ENCODE data around the gene MORN4.

The MORN4 gene

GRCh38 chr10:97597778-97598177 lies 35.5 kb downstream of the MORN4 start:
- Histone ChIP-seq H3K4me1 (peaks cover 9% of the 10 kb centered on the region), H3K36me3 (no peaks in the 10 kb centered on the region), H3K9me3 (no peaks in the 10 kb centered on the region), H3K27me3 (no peaks in the 10 kb centered on the region), H3K4me3 (ENCODE audit: low read depth, low read length) (no peak overlapping the region)
- no peak for TF ChIP-seq CTCF (IDR thresholded peaks at IDR 0.05; ENCODE audit: low read depth, low read length)
- no peak for DNase-seq

GRCh38 chr10:97596101-97597082 lies 36.9 kb downstream of the MORN4 start:
- no peak for TF ChIP-seq CTCF (IDR thresholded peaks at IDR 0.05; ENCODE audit: low read depth, low read length)
- H3K4me1 ChIP-seq, result peaks cover 9% of the 10 kb centered on the region
- no peak overlapping the region for H3K4me3 ChIP-seq (ENCODE audit: low read depth, low read length)
- H3K36me3 ChIP-seq, result no peaks in the 10 kb centered on the region
- no peaks in the 10 kb centered on the region for H3K9me3 ChIP-seq
- no peaks in the 10 kb centered on the region for H3K27me3 ChIP-seq
- DNase-seq, result no peak

- no peak for TF ChIP-seq CTCF (IDR thresholded peaks at IDR 0.05; ENCODE audit: low read depth, low read length)
- Histone ChIP-seq H3K36me3 (no peaks in the 10 kb centered on the region), H3K9me3 (no peaks in the 10 kb centered on the region)
These were observed 39.9 kb downstream of the MORN4 start for GRCh38 chr10:97593421-97593820.

GRCh38 chr10:97590748-97591495 lies 42.4 kb downstream of the MORN4 start:
- H3K4me3 ChIP-seq (ENCODE audit: low read depth, low read length), result no peak overlapping the region
- H3K9me3 ChIP-seq, result no peaks in the 10 kb centered on the region
- H3K27me3 ChIP-seq, result no peaks in the 10 kb centered on the region
- H3K36me3 ChIP-seq, result no peaks in the 10 kb centered on the region
- peaks cover 8% of the 10 kb centered on the region for H3K4me1 ChIP-seq
- DNase-seq, result no peak
- no peak for TF ChIP-seq CTCF (IDR thresholded peaks at IDR 0.05; ENCODE audit: low read depth, low read length)

More at GRCh38 chr10:97593421-97593820, 39.9 kb downstream of the MORN4 start:
- no peak for DNase-seq
- Histone ChIP-seq H3K27me3 (no peaks in the 10 kb centered on the region), H3K4me1 (peaks cover 15% of the 10 kb centered on the region), H3K4me3 (ENCODE audit: low read depth, low read length) (no peak overlapping the region)

- Histone ChIP-seq H3K4me1 (peaks cover 6% of the 10 kb centered on the region; the same call in 1 of the 2 replicates), H3K27me3 (no peaks in the 10 kb centered on the region), H3K36me3 (no peaks in the 10 kb centered on the region), H3K9me3 (no peaks in the 10 kb centered on the region), H3K4me3 (ENCODE audit: low read depth, low read length) (no peak overlapping the region)
- TF ChIP-seq CTCF (IDR thresholded peaks at IDR 0.05; ENCODE audit: low read depth, low read length), result no peak
- DNase-seq, result no peak
These were observed 43.1 kb downstream of the MORN4 start for GRCh38 chr10:97590082-97590747.

Measured in BE2C (cell line).